HCT116 (cell line): ENCODE results near the gene TNC.
"Not testable (repeated sequence)": the region's sequence is repeated elsewhere in the genome, so short reads cannot be mapped to it uniquely, and the experiment has no call there.

Experiments
- EZH2 ChIP-seq: fragments of 200-600 bp; sonication (generic); IDR thresholded peaks from 2 replicates; pipeline ENCODE4 v1.6.1; 2017; ENCODE audit warnings: antibody characterized with exemption, mixed run types
- EZH2phosphoT487 ChIP-seq: fragments of 200-600 bp; IDR thresholded peaks from 2 replicates; pipeline ENCODE4 v1.6.1; 2018; ENCODE audit warnings: antibody characterized with exemption, borderline replicate concordance
- JUND ChIP-seq: IDR thresholded peaks from 2 replicates; pipeline ENCODE4 v1.6.1; 2012
- MAX ChIP-seq: IDR thresholded peaks from 2 replicates; pipeline ENCODE4 v1.6.1; 2012
- POLR2AphosphoS5 ChIP-seq: IDR thresholded peaks from 2 replicates; pipeline ENCODE4 v1.6.1; 2011; ENCODE audit warnings: mild to moderate bottlenecking, low read depth, low read length, moderate library complexity
- REST ChIP-seq: IDR thresholded peaks from 2 replicates; pipeline ENCODE4 v1.6.1; 2012; ENCODE audit warnings: low read depth
- SRF ChIP-seq: IDR thresholded peaks from 2 replicates; pipeline ENCODE4 v1.6.1; 2012; ENCODE audit warnings: low read depth
- ZFX ChIP-seq: fragments of 450-650 bp; IDR thresholded peaks from 2 replicates; pipeline ENCODE4 v1.6.1; 2017
- TF ChIP-seq, protein P1 (sequence below), 3 experiments: fragments of 200-600 bp in 1 of 3; sonication (generic) in 1 of 3; IDR thresholded peaks in 2 of 3; conservative IDR thresholded peaks in 1 of 3; 2 replicates each; pipeline ENCODE4 v1.5.1; 2012 to 2017; ENCODE audit warnings: low read depth in 2 of 3, low read length in 2 of 3, antibody characterized with exemption in 1 of 3, borderline replicate concordance in 1 of 3, control low read depth in 1 of 3, mild to moderate bottlenecking in 1 of 3, mixed read lengths in 1 of 3, mixed run types in 1 of 3, moderate library complexity in 1 of 3; ENCODE audit not compliant: insufficient read depth in 1 of 3

- TF ChIP-seq, protein P1, sequence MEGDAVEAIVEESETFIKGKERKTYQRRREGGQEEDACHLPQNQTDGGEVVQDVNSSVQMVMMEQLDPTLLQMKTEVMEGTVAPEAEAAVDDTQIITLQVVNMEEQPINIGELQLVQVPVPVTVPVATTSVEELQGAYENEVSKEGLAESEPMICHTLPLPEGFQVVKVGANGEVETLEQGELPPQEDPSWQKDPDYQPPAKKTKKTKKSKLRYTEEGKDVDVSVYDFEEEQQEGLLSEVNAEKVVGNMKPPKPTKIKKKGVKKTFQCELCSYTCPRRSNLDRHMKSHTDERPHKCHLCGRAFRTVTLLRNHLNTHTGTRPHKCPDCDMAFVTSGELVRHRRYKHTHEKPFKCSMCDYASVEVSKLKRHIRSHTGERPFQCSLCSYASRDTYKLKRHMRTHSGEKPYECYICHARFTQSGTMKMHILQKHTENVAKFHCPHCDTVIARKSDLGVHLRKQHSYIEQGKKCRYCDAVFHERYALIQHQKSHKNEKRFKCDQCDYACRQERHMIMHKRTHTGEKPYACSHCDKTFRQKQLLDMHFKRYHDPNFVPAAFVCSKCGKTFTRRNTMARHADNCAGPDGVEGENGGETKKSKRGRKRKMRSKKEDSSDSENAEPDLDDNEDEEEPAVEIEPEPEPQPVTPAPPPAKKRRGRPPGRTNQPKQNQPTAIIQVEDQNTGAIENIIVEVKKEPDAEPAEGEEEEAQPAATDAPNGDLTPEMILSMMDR (IDR thresholded peaks at IDR 0.05 in 2 of 3, conservative IDR thresholded peaks at IDR 0.05 in 1 of 3; ENCODE audit: borderline replicate concordance in 1 of 3, insufficient read depth in 1 of 3, low read depth in 2 of 3, low read length in 2 of 3) = not testable (repeated sequence)
- TF ChIP-seq EZH2phosphoT487, ZFX, MAX, EZH2, REST, SRF, JUND, POLR2AphosphoS5: not testable (repeated sequence)
Measured at GRCh38 chr9:115128726-115129125, 10.8 kb upstream of the TNC start.
